NCI-H69 (cell line): ENCODE data around the gene B3GAT1.

Experiments used
- DNase-seq: peaks from one replicate; lab custom pipeline; 2025; lab: John Stamatoyannopoulos, UW

B3GAT1 gene

DNA sequence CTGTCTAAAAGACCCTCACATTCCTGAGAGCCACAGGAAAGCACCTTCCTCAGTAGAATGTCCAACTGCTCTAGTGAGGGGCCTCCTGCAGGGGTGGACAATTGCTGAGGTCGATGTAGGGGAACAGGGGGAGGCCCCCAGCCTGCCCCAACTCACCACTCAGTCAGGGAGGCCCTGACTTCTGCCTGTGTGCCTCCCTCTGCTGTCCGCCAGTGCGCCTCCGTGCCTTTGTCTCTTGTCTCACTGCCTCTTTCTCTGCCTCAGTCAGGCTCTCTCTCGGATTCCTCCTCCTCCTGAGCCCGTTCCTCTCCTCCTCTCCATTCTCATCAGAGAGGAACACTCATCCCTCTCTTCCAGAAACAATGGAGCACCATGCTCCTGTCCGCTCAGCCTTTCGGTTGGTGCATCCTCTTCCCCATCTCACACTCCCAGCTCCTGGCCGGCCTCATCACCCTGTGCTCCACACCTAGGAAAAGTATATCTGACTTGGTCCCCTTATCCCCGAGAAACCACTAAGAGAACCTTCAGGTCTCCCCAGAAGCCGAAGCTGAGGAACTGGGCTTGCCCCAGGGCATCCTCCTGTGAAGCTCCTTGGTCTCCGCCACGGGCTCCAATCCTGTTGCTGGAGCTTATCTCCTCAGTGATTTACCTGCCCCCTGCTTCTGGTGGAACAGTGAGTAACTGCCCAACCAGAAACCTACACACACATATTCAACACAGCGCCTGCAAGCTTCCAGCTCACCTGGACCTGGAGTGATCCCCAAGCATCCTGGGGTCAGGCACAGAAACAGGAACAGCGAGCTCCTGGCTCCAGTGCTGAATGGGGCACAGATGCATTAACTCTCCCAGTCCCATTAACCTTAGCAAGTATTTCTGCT, 2.3 kb downstream of the B3GAT1 start:
- DNase-seq, result no peak

GRCh38 chr11:134407923-134408322, 4.1 kb downstream of the B3GAT1 start:
- no peak for DNase-seq

- DNase-seq, result peak; percentile 12
Observed at GRCh38 chr11:134407321-134407828, 4.7 kb downstream of the B3GAT1 start.

GRCh38 chr11:134406264-134407185, 5.5 kb downstream of the B3GAT1 start:
- no peak for DNase-seq

DNA sequence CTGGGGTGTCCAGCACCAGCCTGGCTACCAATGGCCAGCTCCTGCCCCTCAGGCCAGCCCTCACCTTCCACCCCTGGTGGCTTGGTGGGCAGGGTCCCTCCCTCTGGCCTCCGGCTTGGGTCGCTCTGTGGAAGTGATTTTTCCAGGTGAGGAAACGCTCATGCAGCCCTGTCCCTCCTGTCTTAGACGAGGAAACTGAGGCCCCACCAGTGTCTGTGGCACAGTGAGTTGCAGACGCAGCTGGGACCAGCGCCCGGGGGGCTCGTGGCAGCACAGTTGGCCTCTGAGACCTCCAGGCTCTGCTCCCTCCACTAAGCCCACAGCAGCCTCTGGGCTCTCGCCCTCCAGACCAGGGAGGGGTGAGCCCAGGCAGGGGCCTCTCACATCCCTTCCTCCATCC, 6.2 kb downstream of the B3GAT1 start:
- no peak for DNase-seq

DNA sequence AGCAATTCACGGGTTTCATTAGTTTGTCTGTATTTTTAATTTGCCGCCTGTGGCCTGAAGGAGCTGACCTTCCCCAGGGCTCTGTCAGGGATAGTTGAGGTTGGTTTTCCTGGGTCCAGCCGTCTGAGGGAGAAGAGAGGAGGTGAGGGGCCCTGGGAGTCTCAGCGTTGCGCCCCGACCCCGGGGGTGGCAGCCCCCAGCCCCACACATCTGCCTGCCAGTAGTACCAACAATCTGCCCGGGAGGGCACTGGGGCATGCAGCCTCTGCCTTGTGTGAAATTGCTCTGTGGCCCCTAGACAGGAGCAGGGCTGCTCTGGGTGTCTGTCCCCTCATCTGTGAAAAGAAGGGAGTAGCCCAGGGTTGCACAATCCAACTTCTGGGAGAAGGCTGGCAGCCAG, 6.6 kb downstream of the B3GAT1 start:
- DNase-seq, result no peak

- DNase-seq, result no peak
Observed at GRCh38 chr11:134404575-134405341, 7.3 kb downstream of the B3GAT1 start.

DNA sequence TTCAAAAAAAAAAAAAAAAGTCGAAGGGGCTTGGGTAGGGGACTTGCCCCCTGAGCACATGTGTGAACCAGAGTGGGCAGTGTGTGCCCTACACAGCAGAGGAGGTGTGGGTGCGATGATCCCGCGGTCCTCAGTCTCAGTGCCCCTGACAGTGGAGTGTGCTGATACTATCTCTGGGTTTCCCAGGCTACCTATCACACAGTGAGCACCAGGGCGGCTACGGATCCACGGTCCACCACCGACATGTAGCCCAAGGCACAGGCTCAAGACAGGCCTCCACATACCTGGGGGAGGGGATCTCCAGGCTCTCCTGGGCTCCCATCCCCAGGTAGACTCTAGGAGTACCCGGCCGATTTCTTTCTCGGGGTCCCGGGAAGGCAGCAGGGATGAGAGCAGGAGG, 9.1 kb downstream of the B3GAT1 start:
- no peak for DNase-seq

DNA sequence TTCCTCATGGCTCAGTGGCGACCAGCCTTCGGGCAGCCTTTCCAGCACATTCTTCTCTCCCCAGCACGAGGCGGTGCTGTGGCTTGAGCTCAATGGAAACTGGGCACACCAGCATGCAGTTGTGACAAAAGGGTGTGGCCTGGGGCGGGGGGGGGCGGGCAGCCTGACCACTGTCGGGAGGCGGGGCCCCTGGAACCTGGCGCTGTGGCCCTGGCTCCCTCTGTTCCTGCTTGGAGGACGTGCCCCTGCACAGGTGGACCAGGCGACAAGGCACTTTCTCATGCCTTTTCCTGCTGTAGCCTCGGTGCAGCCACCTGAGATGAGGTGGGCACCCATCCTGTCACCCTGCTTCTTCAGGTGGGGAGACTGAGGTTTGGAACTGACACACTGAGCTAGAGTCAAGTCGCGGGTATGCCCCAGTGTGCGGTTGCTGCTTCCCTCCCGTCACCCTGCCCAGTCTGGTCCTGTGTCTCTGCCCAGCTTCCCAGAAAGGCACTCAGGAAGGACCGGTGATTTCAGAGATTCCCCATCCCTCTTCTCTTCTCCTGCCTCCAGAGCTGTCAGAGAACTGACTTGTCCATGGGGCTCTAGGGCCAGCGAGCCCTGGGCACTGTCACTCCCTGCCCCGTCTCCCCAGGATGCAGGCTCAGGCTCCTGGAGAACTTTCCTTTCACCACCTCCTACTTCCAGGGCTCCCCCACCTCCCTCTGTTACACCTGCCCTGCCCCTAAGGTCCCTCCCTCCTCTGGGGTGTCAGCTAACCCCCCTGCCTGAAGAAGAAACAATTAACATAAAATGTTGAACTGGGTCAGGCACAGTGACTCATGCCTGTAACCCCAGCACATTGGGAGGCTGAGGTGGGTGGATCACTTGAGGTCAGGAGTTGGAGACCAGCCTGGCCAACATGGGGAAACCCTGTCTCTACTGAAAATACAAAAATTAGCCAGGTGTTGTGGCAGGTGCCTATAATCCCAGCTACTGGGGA, 9.9 kb downstream of the B3GAT1 start:
- no peak for DNase-seq

DNA sequence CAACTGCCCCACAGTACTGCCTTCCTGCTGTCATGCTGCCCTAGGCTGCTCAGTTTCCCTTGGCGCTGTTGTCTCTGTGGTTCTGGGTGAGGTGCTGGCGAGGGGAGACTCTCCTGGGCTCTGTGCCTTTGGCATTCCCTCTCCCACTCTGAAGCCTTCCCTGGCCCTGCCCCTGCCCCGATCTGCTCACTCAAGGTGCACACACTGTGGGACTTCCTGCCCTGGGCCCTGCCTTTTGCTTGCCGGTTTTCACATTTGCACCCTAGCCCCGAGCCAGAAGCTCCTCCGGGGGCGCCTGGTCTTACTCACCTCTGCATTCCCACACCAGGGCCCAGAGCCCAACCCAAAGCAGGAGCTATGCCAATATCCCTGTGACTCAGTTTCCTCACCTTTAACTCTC, 12.0 kb downstream of the B3GAT1 start:
- no peak for DNase-seq

- DNase-seq, result no peak
Observed at GRCh38 chr11:134399293-134399654, 12.8 kb downstream of the B3GAT1 start.

DNA sequence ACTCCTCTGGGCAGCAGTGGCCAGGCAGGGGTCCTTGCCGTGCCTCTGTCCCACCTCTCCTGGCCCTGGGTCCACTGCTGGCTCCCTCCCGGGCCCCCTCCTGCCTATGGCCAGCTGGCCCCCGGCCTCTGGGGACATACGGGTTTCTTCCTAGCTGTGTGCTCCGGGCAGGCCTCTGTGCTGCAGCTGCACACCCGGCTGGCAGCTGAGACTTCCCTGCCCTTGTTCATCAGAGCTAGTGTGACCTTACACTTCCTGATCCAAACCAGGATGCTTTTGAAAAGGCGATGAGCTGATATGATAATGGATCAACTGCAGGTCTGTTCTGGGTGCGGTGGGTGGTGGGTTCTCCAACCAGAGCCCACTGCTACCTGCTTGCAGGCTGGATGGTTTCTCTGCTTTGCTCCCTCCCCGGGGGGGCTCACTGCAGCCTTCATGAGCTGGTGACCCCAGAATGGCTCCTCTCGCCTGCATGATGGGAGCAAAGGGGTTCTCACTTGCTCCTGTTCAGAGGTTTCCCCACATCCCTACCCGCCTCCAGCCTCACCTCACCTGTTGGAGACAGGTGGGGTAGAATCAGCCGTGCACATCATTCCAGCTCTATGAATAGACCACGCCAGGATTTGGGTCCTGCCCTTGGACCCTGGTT, 13.3 kb downstream of the B3GAT1 start:
- DNase-seq, result no peak

DNA sequence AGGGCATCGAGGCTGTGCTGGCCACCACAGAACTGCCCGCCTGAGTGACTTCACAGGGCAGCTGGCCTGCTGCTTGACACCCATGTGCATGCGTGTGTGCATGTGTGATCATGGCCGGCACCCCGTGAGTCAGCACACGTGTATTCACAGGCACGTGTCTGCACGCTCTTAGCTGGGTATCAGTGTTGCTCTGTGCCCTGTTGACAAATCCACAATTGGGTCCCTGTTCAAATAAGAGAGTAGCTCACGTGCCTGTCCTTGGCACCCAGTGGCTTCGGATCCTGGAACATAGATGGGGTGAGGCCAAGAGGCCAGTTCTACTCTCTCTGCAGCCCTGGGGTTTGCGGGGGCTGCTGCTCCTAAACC, 14.0 kb downstream of the B3GAT1 start:
- DNase-seq, result no peak

- DNase-seq, result no peak
Observed at GRCh38 chr11:134397304-134398078, 14.6 kb downstream of the B3GAT1 start.

DNA sequence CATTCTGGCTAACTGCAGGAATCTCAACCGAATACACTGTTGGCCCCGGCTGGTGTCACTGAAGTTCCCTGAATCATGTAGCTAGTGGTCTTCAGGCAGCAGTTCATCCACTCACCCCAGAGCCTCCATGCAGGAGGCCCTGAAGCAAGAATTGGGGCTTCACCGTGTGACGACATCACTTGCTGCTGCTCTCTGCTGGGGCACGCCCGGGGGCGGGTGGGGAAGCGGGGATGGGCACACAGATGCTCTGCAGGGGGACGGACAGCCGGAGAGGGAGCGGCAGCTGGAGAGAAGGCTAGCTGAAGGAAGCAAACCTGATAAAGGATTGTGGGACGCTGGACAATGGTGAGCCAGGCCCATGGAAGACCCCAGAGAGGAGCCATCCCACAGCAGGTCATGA, 17.0 kb downstream of the B3GAT1 start:
- no peak for DNase-seq

- DNase-seq, result no peak
Observed at GRCh38 chr11:134394311-134394710, 17.7 kb downstream of the B3GAT1 start.

GRCh38 chr11:134393638-134394037, 18.4 kb downstream of the B3GAT1 start:
- peak; percentile 14 for DNase-seq

DNA sequence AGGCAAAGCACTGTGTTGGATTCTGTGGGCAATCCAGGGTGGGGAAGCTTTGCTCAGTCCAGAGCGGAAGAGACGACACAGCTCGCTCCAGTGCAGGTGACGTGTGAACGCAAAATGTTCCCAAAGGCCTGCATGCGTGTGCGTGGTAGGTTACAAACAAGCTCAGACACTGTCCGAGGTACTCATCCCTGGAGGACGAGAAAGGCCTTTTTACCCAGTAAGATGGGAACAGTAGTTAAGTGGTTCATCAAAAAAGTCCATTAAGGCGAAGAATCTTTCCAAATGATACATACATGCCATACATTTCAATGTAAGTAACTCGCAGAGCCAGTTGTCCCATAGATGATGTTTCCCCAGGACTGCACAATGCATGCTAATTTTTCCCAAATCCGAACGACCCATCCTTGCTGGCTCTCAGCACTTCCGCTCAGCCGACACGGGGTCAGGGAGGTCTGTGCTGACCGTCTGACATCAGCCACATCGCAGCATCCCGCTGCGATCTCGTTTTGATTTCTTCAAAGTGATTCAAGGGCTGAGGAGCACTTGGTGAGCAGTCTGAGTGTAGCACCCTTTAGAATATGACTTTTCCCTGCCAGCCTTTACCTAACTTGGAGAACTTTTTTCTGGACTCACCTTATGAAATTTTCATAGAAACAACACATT, 19.0 kb downstream of the B3GAT1 start:
- no peak for DNase-seq

GRCh38 chr11:134391656-134392055, 20.4 kb downstream of the B3GAT1 start:
- DNase-seq, result no peak
